Measurements from ENCODE around the gene HAPSTR1. TPM values are rescaled to one million over a fixed set of nuclear protein-coding genes. Genes with fewer than 3 reads are reported as not detected.

HAPSTR1 gene
- total and polyA plus RNA-seq, 2 of the 13 experiments (the other 11 are each of a cell fraction or from before 2014, with no cell fraction given): 25.2 to 83.2 TPM

- TF ChIP-seq, protein P1, sequence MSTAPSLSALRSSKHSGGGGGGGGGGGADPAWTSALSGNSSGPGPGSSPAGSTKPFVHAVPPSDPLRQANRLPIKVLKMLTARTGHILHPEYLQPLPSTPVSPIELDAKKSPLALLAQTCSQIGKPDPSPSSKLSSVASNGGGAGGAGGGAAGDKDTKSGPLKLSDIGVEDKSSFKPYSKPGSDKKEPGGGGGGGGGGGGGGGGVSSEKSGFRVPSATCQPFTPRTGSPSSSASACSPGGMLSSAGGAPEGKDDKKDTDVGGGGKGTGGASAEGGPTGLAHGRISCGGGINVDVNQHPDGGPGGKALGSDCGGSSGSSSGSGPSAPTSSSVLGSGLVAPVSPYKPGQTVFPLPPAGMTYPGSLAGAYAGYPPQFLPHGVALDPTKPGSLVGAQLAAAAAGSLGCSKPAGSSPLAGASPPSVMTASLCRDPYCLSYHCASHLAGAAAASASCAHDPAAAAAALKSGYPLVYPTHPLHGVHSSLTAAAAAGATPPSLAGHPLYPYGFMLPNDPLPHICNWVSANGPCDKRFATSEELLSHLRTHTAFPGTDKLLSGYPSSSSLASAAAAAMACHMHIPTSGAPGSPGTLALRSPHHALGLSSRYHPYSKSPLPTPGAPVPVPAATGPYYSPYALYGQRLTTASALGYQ (CRISPR knock-in tag; IDR thresholded peaks at IDR 0.05): no peak
- TF ChIP-seq, protein P2, sequence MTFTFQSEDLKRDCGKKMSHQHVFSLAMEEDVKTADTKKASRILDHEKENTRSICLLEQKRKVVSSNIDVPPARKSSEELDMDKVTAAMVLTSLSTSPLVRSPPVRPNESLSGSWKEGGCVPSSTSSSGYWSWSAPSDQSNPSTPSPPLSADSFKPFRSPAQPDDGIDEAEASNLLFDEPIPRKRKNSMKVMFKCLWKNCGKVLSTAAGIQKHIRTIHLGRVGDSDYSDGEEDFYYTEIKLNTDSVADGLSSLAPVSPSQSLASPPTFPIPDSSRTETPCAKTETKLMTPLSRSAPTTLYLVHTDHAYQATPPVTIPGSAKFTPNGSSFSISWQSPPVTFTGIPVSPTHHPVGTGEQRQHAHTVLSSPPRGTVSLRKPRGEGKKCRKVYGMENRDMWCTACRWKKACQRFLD (CRISPR knock-in tag; IDR thresholded peaks at IDR 0.05; ENCODE audit: borderline replicate concordance): no peak
- no peak for TF ChIP-seq SMYD3 (CRISPR knock-in tag; IDR thresholded peaks at IDR 0.05)
- peak; percentile 56; the same call in 1 of the 2 replicates for TF ChIP-seq ZNF121 (CRISPR knock-in tag; IDR thresholded peaks at IDR 0.05)
- no peak for TF ChIP-seq ZFP36L2 (CRISPR knock-in tag; IDR thresholded peaks at IDR 0.05)
- TF ChIP-seq ZNF678 (CRISPR knock-in tag; IDR thresholded peaks at IDR 0.05): peak; percentile 27; the same call in 1 of the 2 replicates
- TF ChIP-seq, protein P3, sequence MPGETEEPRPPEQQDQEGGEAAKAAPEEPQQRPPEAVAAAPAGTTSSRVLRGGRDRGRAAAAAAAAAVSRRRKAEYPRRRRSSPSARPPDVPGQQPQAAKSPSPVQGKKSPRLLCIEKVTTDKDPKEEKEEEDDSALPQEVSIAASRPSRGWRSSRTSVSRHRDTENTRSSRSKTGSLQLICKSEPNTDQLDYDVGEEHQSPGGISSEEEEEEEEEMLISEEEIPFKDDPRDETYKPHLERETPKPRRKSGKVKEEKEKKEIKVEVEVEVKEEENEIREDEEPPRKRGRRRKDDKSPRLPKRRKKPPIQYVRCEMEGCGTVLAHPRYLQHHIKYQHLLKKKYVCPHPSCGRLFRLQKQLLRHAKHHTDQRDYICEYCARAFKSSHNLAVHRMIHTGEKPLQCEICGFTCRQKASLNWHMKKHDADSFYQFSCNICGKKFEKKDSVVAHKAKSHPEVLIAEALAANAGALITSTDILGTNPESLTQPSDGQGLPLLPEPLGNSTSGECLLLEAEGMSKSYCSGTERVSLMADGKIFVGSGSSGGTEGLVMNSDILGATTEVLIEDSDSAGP (CRISPR knock-in tag; IDR thresholded peaks at IDR 0.05; ENCODE audit: borderline replicate concordance): peak; percentile 90; the same call in 1 of the 2 replicates
- TF ChIP-seq ELF3 (CRISPR knock-in tag; IDR thresholded peaks at IDR 0.05): no peak
- no peak for TF ChIP-seq NFYC (CRISPR knock-in tag; IDR thresholded peaks at IDR 0.05)
- TF ChIP-seq IKZF1 (IDR thresholded peaks at IDR 0.05): no peak
- TF ChIP-seq, protein P4, sequence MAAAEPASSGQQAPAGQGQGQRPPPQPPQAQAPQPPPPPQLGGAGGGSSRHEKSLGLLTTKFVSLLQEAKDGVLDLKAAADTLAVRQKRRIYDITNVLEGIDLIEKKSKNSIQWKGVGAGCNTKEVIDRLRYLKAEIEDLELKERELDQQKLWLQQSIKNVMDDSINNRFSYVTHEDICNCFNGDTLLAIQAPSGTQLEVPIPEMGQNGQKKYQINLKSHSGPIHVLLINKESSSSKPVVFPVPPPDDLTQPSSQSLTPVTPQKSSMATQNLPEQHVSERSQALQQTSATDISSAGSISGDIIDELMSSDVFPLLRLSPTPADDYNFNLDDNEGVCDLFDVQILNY (CRISPR knock-in tag; conservative IDR thresholded peaks at IDR 0.05): peak; percentile 5; the same call in 1 of the 2 replicates
- peak; percentile 16; the same call in 1 of the 2 replicates for TF ChIP-seq SSRP1 (CRISPR knock-in tag; IDR thresholded peaks at IDR 0.05)
- no peak for TF ChIP-seq ZNF136 (CRISPR knock-in tag; IDR thresholded peaks at IDR 0.05; ENCODE audit: low read depth)
- TF ChIP-seq ZNF816 (CRISPR knock-in tag; IDR thresholded peaks at IDR 0.05; ENCODE audit: borderline replicate concordance): 0 out of 2 replicates have a peak, but pooled peaks have one; percentile 9
- 0 out of 2 replicates have a peak, but pooled peaks have one; percentile 44 for TF ChIP-seq ZSCAN29 (CRISPR knock-in tag; conservative IDR thresholded peaks at IDR 0.05)
- TF ChIP-seq KDM5A (IDR thresholded peaks at IDR 0.05; ENCODE audit: borderline replicate concordance, low read length): peak; percentile 61
- TF ChIP-seq, protein P5, sequence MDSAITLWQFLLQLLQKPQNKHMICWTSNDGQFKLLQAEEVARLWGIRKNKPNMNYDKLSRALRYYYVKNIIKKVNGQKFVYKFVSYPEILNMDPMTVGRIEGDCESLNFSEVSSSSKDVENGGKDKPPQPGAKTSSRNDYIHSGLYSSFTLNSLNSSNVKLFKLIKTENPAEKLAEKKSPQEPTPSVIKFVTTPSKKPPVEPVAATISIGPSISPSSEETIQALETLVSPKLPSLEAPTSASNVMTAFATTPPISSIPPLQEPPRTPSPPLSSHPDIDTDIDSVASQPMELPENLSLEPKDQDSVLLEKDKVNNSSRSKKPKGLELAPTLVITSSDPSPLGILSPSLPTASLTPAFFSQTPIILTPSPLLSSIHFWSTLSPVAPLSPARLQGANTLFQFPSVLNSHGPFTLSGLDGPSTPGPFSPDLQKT (CRISPR knock-in tag; IDR thresholded peaks at IDR 0.05; ENCODE audit: borderline replicate concordance): no peak
- TF ChIP-seq U2AF2 (IDR thresholded peaks at IDR 0.05; ENCODE audit: low read depth, low read length): peak; percentile 69; the same call in 1 of the 2 replicates
- TF ChIP-seq HDAC1 (CRISPR knock-in tag; IDR thresholded peaks at IDR 0.05): peak; percentile 1; the same call in 1 of the 2 replicates
- peak; percentile 33; the same call in 1 of the 2 replicates for TF ChIP-seq ZNF232 (CRISPR knock-in tag; IDR thresholded peaks at IDR 0.05; ENCODE audit: borderline replicate concordance)
- TF ChIP-seq ZBTB1 (CRISPR knock-in tag; IDR thresholded peaks at IDR 0.05; ENCODE audit: borderline replicate concordance): 0 out of 2 replicates have a peak, but pooled peaks have one; percentile 32
- TF ChIP-seq KLF11 (CRISPR knock-in tag; IDR thresholded peaks at IDR 0.05): no peak
Observed at GRCh38 chr16:9092282-9092977, 986 bp downstream of the HAPSTR1 start (continued).
